ENCODE results near the gene GPSM3. TPM values are rescaled to one million over a fixed set of nuclear protein-coding genes. Genes with fewer than 3 reads are reported as not detected.

The GPSM3 gene
- total and polyA plus RNA-seq, 2 of the 13 experiments (the other 11 are each of a cell fraction or from before 2014, with no cell fraction given) = 0.18 to 6.2 TPM

DNA sequence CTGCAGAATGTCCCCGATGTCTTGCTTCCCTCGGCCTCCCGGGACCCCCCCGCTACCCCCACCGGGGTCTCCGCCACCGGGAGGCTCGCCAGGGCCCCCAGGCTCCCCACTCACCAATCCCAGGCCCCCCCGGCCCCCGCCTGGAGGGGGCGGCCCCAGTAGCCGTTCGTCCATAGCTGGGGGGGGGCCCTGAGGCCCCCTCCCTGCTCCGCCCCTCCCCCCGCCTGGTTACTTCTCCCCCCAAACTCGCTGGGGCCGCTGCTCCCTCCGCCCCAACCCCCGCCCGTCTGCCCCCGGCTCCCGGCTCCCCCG, 2.7 kb downstream of the GPSM3 start (continued):
- TF ChIP-seq, protein P1, sequence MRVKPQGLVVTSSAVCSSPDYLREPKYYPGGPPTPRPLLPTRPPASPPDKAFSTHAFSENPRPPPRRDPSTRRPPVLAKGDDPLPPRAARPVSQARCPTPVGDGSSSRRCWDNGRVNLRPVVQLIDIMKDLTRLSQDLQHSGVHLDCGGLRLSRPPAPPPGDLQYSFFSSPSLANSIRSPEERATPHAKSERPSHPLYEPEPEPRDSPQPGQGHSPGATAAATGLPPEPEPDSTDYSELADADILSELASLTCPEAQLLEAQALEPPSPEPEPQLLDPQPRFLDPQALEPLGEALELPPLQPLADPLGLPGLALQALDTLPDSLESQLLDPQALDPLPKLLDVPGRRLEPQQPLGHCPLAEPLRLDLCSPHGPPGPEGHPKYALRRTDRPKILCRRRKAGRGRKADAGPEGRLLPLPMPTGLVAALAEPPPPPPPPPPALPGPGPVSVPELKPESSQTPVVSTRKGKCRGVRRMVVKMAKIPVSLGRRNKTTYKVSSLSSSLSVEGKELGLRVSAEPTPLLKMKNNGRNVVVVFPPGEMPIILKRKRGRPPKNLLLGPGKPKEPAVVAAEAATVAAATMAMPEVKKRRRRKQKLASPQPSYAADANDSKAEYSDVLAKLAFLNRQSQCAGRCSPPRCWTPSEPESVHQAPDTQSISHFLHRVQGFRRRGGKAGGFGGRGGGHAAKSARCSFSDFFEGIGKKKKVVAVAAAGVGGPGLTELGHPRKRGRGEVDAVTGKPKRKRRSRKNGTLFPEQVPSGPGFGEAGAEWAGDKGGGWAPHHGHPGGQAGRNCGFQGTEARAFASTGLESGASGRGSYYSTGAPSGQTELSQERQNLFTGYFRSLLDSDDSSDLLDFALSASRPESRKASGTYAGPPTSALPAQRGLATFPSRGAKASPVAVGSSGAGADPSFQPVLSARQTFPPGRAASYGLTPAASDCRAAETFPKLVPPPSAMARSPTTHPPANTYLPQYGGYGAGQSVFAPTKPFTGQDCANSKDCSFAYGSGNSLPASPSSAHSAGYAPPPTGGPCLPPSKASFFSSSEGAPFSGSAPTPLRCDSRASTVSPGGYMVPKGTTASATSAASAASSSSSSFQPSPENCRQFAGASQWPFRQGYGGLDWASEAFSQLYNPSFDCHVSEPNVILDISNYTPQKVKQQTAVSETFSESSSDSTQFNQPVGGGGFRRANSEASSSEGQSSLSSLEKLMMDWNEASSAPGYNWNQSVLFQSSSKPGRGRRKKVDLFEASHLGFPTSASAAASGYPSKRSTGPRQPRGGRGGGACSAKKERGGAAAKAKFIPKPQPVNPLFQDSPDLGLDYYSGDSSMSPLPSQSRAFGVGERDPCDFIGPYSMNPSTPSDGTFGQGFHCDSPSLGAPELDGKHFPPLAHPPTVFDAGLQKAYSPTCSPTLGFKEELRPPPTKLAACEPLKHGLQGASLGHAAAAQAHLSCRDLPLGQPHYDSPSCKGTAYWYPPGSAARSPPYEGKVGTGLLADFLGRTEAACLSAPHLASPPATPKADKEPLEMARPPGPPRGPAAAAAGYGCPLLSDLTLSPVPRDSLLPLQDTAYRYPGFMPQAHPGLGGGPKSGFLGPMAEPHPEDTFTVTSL (CRISPR knock-in tag; IDR thresholded peaks at IDR 0.05; ENCODE audit: borderline replicate concordance) = no peak
- TF ChIP-seq ETV5 (CRISPR knock-in tag; IDR thresholded peaks at IDR 0.05; ENCODE audit: borderline replicate concordance) = no peak

DNA sequence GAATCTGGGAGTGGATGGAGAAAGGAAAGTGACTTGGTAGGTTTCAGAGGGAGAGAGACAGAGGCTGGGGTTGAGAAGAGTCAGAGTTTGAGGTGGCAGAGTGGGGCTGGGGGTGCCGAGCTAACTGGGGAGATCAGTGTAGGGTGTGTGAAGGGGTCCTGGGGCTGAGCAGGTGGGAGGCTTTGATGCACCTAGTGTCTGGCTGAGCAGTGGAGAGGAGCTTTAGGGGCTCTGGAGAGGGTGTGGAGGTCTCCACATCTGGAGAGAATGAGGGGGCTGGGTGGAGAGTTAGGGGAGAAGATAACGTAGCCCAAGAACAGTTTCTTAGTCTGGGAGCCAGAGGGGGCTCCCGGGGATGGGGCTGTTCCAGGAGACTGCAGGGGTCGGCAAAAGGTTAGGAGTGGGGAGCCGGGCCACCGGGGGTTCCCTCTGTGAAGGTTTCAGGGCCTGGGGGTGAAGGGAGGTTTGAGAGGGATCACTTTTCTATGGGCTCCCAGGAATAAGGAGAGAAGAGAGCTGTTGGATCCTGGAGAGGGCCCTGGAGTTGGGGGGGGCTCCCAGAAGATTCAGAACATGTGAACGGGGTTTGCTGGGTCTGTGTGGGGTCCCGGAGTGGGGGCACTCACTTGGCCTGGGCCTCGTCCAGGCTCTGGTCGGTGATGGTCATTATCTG, 3.2 kb downstream of the GPSM3 start:
- in situ Hi-C loops (cut with HindIII; ENCODE audit: extremely low pct_ligation_motif_present, low pct_unique_long_range_greater_than_20kb) = no loop called here
- Histone ChIP-seq H3K9ac (ENCODE audit: insufficient read depth, low read depth, low read length) (peak overlapping the region; percentile 90), H3K4me1 (ENCODE audit: insufficient read depth, low read length) (peaks cover 36% of the 10 kb centered on the region), H3K79me2 (ENCODE audit: insufficient read depth, low read length) (peaks cover 15% of the 10 kb centered on the region), H4K20me1 (ENCODE audit: insufficient read depth, low read length) (no peaks in the 10 kb centered on the region), H2AFZ (ENCODE audit: low read length) (no peak overlapping the region), H3K27me3 (ENCODE audit: control insufficient read depth in 1 of 2, insufficient read depth in 2 of 2, low read length in 2 of 2) (no peaks in the 10 kb centered on the region; a peak in 1 of 5 replicates), H3K27ac (ENCODE audit: extremely low read length, insufficient read depth, low read length) (peak overlapping the region; percentile 80), H3K36me3 (replicated peaks in 1 of 2; ENCODE audit: control insufficient read depth in 1 of 2, insufficient read depth in 2 of 2, low read length in 2 of 2) (peaks cover 7 to 19% of the 10 kb centered on the region in 2 experiments), H3K9me3 (ENCODE audit: low read length) (no peaks in the 10 kb centered on the region), H3K4me2 (ENCODE audit: low read depth, low read length) (peak overlapping the region; percentile 90), H3K4me3 (replicated peaks in 1 of 3; ENCODE audit: insufficient read depth in 1 of 3, low read depth in 2 of 3, low read length in 3 of 3) (peak overlapping the region; percentile 74 to 93 (median 79))
- WGBS (ENCODE audit: low lambda C conversion rate) = 17% methylated on average over 8 of the region's 10 CpGs
- DNase-seq (ENCODE audit: low spot score) (no peak), ATAC-seq (peak; percentile 10), FAIRE-seq (no peak)
- BruUV-seq (replicated peaks) = no TSS peak
- CTCF ChIA-PET (ENCODE audit: low intra/inter-chr PET ratio, low total read pairs) = no interaction called here
- POLR2A ChIA-PET = interaction anchor here (2.5 to 7.1 kb wide), 2 partner anchors 11 to 60 kb away, joined by 18 to 127 read pairs; partner anchors contain the start of genes AGPAT1, ATF6B, FKBPL and RNF5
- intact Hi-C loops (cut with micrococcal nuclease; ENCODE audit: unreplicated experiment) = no loop called here
- no peak for TF ChIP-seq MTA1 (CRISPR knock-in tag; IDR thresholded peaks at IDR 0.05; ENCODE audit: borderline replicate concordance)
- TF ChIP-seq ZNF382 (CRISPR knock-in tag; IDR thresholded peaks at IDR 0.05; ENCODE audit: borderline replicate concordance) = no peak
- no peak for TF ChIP-seq ZNF3 (CRISPR knock-in tag; IDR thresholded peaks at IDR 0.05)
- TF ChIP-seq KDM5A (IDR thresholded peaks at IDR 0.05; ENCODE audit: borderline replicate concordance, low read length) = no peak
- TF ChIP-seq BHLHE40 (IDR thresholded peaks at IDR 0.05; ENCODE audit: low read length) = no peak
- TF ChIP-seq REXO4 (CRISPR knock-in tag; IDR thresholded peaks at IDR 0.05; ENCODE audit: borderline replicate concordance) = no peak; the same call in 1 of the 2 replicates
- TF ChIP-seq ZNF749 (CRISPR knock-in tag; IDR thresholded peaks at IDR 0.05; ENCODE audit: borderline replicate concordance) = no peak
- TF ChIP-seq KMT2B (CRISPR knock-in tag; IDR thresholded peaks at IDR 0.05) = no peak
- TF ChIP-seq, protein P2, sequence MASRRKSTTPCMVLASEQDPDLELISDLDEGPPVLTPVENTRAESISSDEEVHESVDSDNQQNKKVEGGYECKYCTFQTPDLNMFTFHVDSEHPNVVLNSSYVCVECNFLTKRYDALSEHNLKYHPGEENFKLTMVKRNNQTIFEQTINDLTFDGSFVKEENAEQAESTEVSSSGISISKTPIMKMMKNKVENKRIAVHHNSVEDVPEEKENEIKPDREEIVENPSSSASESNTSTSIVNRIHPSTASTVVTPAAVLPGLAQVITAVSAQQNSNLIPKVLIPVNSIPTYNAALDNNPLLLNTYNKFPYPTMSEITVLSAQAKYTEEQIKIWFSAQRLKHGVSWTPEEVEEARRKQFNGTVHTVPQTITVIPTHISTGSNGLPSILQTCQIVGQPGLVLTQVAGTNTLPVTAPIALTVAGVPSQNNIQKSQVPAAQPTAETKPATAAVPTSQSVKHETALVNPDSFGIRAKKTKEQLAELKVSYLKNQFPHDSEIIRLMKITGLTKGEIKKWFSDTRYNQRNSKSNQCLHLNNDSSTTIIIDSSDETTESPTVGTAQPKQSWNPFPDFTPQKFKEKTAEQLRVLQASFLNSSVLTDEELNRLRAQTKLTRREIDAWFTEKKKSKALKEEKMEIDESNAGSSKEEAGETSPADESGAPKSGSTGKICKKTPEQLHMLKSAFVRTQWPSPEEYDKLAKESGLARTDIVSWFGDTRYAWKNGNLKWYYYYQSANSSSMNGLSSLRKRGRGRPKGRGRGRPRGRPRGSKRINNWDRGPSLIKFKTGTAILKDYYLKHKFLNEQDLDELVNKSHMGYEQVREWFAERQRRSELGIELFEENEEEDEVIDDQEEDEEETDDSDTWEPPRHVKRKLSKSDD (CRISPR knock-in tag; IDR thresholded peaks at IDR 0.05; ENCODE audit: low read depth) = no peak
